GM23338 (cell line): ENCODE measurements around the gene OR6J1. TPM values are rescaled to one million over a fixed set of nuclear protein-coding genes. Genes with fewer than 3 reads are reported as not detected.

Source experiments
- ATAC-seq: fragments of 200-7000 bp; cut with Tn5 transposase; 3 replicates; pipeline ENCODE4 v1.9.1; 2020
- DNase-seq: peaks from one replicate; pipeline ENCODE4 v3.0.0-alpha.2; 2015; ENCODE audit warnings: low spot score
- H2AFZ ChIP-seq: fragments of 200-600 bp; sonication (generic); 2 replicates; pipeline ENCODE4 v1.8.0; 2016; ENCODE audit warnings: antibody characterized with exemption, mild to moderate bottlenecking, moderate library complexity
- H3F3A ChIP-seq: fragments of 200-600 bp; sonication (generic); replicated peaks from 2 replicates; pipeline ENCODE4 v1.8.0; 2017; ENCODE audit warnings: antibody characterized with exemption, mixed run types, low read depth
- H3K27ac ChIP-seq: fragments of 200-600 bp; sonication (generic); 2 replicates; pipeline ENCODE4 v1.6.1; 2016; ENCODE audit warnings: low read depth
- H3K27me3 ChIP-seq: fragments of 200-600 bp; sonication (generic); 2 replicates; pipeline ENCODE4 v1.8.0; 2016; ENCODE audit warnings: mild to moderate bottlenecking, mixed run types, moderate library complexity; ENCODE audit not compliant: insufficient read depth
- H3K36me3 ChIP-seq: fragments of 200-600 bp; sonication (generic); 2 replicates; pipeline ENCODE4 v1.8.0; 2016; ENCODE audit warnings: mild to moderate bottlenecking; ENCODE audit not compliant: insufficient read depth
- H3K4me1 ChIP-seq: fragments of 200-600 bp; sonication (generic); 2 replicates; pipeline ENCODE4 v1.8.0; 2016; ENCODE audit warnings: mild to moderate bottlenecking, moderate library complexity; ENCODE audit not compliant: insufficient read depth
- H3K4me2 ChIP-seq: fragments of 200-600 bp; sonication (generic); 2 replicates; pipeline ENCODE4 v1.7.1; 2017; ENCODE audit warnings: mixed run types
- H3K4me3 ChIP-seq: fragments of 200-600 bp; sonication (generic); 2 replicates; pipeline ENCODE4 v1.6.1; 2016; ENCODE audit warnings: mixed run types
- H3K79me2 ChIP-seq: fragments of 200-600 bp; sonication (generic); replicated peaks from 2 replicates; pipeline ENCODE4 v1.8.0; 2017; ENCODE audit warnings: mild to moderate bottlenecking; ENCODE audit not compliant: insufficient read depth
- H3K9me2 ChIP-seq: fragments of 200-600 bp; sonication (generic); 2 replicates; pipeline ENCODE4 v1.8.0; 2017; ENCODE audit not compliant: insufficient read depth
- H4K20me1 ChIP-seq: fragments of 200-600 bp; sonication (generic); replicated peaks from 2 replicates; pipeline ENCODE4 v1.8.0; 2017; ENCODE audit warnings: mild to moderate bottlenecking; ENCODE audit not compliant: insufficient read depth
- H3K27ac Mint-ChIP-seq: 2 replicates; pipeline ENCODE4 v1.8.0; 2020; ENCODE audit warnings: inconsistent platforms, mild to moderate bottlenecking, moderate library complexity, mixed read lengths
- H3K27me3 Mint-ChIP-seq: 3 replicates; pipeline ENCODE4 v1.8.0; 2022; ENCODE audit warnings: low read depth, mild to moderate bottlenecking, moderate library complexity, mixed read lengths, inconsistent platforms; ENCODE audit not compliant: insufficient read depth, poor library complexity
- H3K36me3 Mint-ChIP-seq: 3 replicates; pipeline ENCODE4 v1.8.0; 2021; ENCODE audit warnings: low read depth, mild to moderate bottlenecking, inconsistent platforms, moderate library complexity, mixed read lengths
- H3K4me1 Mint-ChIP-seq: 3 replicates; pipeline ENCODE4 v1.8.0; 2020; ENCODE audit warnings: mild to moderate bottlenecking, inconsistent platforms, mixed read lengths
- H3K4me3 Mint-ChIP-seq: 3 replicates; pipeline ENCODE4 v1.8.0; 2021; ENCODE audit warnings: moderate library complexity, mild to moderate bottlenecking, inconsistent platforms, mixed read lengths
- H3K9me3 Mint-ChIP-seq: 3 replicates; pipeline ENCODE4 v1.8.0; 2020; ENCODE audit warnings: moderate library complexity, mild to moderate bottlenecking, inconsistent platforms, mixed read lengths
- EZH2phosphoT487 ChIP-seq: fragments of 200-600 bp; sonication (generic); IDR thresholded peaks from one replicate; pipeline ENCODE4 v1.8.1; 2018; ENCODE audit warnings: antibody characterized with exemption; ENCODE audit not compliant: unreplicated experiment
- POLR2AphosphoS5 ChIP-seq: IDR thresholded peaks from 2 replicates; pipeline ENCODE4 v1.6.1; 2016; ENCODE audit warnings: antibody characterized with exemption, low read depth
- STAT1 ChIP-seq: IDR thresholded peaks from one replicate; pipeline ENCODE4 v1.6.1; 2016; ENCODE audit warnings: antibody characterized with exemption; ENCODE audit not compliant: unreplicated experiment
- ZNF114 ChIP-seq: fragments of 250-450 bp; sonication (Bioruptor Pico); IDR thresholded peaks from 2 replicates; pipeline ENCODE4 v1.5.0; 2020; ENCODE audit warnings: mild to moderate bottlenecking, moderate library complexity
- ZNF331 ChIP-seq: fragments of 250-450 bp; sonication (Bioruptor Pico); IDR thresholded peaks from 2 replicates; pipeline ENCODE4 v1.5.0; 2020; ENCODE audit warnings: low read depth, mild to moderate bottlenecking, moderate library complexity
- polyA plus RNA-seq: library from polyadenylated mRNA; unstranded; fragments of >200 nt; fragmentation: Nextera tagmentation; extraction: Ambion mirVana; gene quantifications from 2 replicates; pipeline ENCODE4 v1.2.1, GENCODE V29; 2016
- total RNA-seq: library from RNA; depleted of rRNA; stranded (reverse); fragments of >200 nt; shearing (Covaris generic); gene quantifications from 2 replicates; pipeline ENCODE4 v1.2.3, GENCODE V29; 2014
- TF ChIP-seq, protein P1 (sequence below), 2 experiments: fragments of 200-600 bp in 1 of 2; sonication (generic) in 1 of 2; conservative IDR thresholded peaks; 2 replicates each; pipeline versions ENCODE4 v1.5.1 to v1.6.1; 2016 to 2017; ENCODE audit warnings: antibody characterized with exemption in 2 of 2, low read depth in 2 of 2, mild to moderate bottlenecking in 2 of 2, moderate library complexity in 1 of 2
- TF ChIP-seq, protein P2 (sequence below): fragments of 250-450 bp; sonication (Bioruptor Pico); IDR thresholded peaks from 2 replicates; pipeline ENCODE4 v1.5.0; 2020; ENCODE audit warnings: mild to moderate bottlenecking, moderate library complexity

Gene OR6J1
- total and polyA plus RNA-seq, 2 experiments from 2014 or later = not detected

DNA sequence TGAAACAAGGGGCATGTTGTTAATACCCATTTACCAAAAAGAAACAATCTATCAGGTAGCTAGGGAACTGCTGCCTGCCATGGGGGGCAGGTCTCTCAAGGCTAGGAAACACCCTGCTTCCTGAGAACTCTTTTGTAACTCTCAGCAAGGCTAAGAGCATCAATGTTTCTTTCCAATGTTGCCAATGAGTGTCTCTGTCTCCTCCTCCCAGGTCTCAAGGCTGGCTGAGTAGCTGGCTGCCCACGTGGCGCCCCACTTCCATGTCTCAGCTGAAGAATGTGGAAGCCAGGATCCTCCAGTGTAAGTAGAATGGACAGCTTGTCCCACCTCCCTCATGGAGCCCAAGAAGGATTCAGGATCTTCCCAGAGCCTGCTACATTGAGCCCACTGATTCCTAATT lies 42.7 kb downstream of the OR6J1 start:
- Histone ChIP-seq H3K79me2 (peaks cover 23% of the 10 kb centered on the region), H3F3A (no peaks in the 10 kb centered on the region), H4K20me1 (no peaks in the 10 kb centered on the region; the same call in 1 of the 2 replicates), H3K9me2 (no peaks in the 10 kb centered on the region), H3K27ac (no peak overlapping the region), H3K36me3 (peaks cover 39% of the 10 kb centered on the region), H2AFZ (no peak overlapping the region), H3K27me3 (no peaks in the 10 kb centered on the region), H3K4me1 (peaks cover 22% of the 10 kb centered on the region), H3K4me3 (no peak overlapping the region), H3K4me2 (no peak overlapping the region)
- peaks cover 14% of the 10 kb centered on the region for H3K27me3 Mint-ChIP-seq
- no peak overlapping the region for H3K4me3 Mint-ChIP-seq
- peaks cover 24% of the 10 kb centered on the region for H3K4me1 Mint-ChIP-seq
- ATAC-seq = no peak
- no peaks in the 10 kb centered on the region for H3K9me3 Mint-ChIP-seq
- no peak for TF ChIP-seq ZNF331 (CRISPR knock-in tag)
- no peak for TF ChIP-seq ZNF114
- TF ChIP-seq, protein P1, sequence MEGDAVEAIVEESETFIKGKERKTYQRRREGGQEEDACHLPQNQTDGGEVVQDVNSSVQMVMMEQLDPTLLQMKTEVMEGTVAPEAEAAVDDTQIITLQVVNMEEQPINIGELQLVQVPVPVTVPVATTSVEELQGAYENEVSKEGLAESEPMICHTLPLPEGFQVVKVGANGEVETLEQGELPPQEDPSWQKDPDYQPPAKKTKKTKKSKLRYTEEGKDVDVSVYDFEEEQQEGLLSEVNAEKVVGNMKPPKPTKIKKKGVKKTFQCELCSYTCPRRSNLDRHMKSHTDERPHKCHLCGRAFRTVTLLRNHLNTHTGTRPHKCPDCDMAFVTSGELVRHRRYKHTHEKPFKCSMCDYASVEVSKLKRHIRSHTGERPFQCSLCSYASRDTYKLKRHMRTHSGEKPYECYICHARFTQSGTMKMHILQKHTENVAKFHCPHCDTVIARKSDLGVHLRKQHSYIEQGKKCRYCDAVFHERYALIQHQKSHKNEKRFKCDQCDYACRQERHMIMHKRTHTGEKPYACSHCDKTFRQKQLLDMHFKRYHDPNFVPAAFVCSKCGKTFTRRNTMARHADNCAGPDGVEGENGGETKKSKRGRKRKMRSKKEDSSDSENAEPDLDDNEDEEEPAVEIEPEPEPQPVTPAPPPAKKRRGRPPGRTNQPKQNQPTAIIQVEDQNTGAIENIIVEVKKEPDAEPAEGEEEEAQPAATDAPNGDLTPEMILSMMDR (conservative IDR thresholded peaks at IDR 0.05; ENCODE audit: low read depth in 2 of 2) = no peak
- TF ChIP-seq EZH2phosphoT487 = no peak
- TF ChIP-seq, protein P2, sequence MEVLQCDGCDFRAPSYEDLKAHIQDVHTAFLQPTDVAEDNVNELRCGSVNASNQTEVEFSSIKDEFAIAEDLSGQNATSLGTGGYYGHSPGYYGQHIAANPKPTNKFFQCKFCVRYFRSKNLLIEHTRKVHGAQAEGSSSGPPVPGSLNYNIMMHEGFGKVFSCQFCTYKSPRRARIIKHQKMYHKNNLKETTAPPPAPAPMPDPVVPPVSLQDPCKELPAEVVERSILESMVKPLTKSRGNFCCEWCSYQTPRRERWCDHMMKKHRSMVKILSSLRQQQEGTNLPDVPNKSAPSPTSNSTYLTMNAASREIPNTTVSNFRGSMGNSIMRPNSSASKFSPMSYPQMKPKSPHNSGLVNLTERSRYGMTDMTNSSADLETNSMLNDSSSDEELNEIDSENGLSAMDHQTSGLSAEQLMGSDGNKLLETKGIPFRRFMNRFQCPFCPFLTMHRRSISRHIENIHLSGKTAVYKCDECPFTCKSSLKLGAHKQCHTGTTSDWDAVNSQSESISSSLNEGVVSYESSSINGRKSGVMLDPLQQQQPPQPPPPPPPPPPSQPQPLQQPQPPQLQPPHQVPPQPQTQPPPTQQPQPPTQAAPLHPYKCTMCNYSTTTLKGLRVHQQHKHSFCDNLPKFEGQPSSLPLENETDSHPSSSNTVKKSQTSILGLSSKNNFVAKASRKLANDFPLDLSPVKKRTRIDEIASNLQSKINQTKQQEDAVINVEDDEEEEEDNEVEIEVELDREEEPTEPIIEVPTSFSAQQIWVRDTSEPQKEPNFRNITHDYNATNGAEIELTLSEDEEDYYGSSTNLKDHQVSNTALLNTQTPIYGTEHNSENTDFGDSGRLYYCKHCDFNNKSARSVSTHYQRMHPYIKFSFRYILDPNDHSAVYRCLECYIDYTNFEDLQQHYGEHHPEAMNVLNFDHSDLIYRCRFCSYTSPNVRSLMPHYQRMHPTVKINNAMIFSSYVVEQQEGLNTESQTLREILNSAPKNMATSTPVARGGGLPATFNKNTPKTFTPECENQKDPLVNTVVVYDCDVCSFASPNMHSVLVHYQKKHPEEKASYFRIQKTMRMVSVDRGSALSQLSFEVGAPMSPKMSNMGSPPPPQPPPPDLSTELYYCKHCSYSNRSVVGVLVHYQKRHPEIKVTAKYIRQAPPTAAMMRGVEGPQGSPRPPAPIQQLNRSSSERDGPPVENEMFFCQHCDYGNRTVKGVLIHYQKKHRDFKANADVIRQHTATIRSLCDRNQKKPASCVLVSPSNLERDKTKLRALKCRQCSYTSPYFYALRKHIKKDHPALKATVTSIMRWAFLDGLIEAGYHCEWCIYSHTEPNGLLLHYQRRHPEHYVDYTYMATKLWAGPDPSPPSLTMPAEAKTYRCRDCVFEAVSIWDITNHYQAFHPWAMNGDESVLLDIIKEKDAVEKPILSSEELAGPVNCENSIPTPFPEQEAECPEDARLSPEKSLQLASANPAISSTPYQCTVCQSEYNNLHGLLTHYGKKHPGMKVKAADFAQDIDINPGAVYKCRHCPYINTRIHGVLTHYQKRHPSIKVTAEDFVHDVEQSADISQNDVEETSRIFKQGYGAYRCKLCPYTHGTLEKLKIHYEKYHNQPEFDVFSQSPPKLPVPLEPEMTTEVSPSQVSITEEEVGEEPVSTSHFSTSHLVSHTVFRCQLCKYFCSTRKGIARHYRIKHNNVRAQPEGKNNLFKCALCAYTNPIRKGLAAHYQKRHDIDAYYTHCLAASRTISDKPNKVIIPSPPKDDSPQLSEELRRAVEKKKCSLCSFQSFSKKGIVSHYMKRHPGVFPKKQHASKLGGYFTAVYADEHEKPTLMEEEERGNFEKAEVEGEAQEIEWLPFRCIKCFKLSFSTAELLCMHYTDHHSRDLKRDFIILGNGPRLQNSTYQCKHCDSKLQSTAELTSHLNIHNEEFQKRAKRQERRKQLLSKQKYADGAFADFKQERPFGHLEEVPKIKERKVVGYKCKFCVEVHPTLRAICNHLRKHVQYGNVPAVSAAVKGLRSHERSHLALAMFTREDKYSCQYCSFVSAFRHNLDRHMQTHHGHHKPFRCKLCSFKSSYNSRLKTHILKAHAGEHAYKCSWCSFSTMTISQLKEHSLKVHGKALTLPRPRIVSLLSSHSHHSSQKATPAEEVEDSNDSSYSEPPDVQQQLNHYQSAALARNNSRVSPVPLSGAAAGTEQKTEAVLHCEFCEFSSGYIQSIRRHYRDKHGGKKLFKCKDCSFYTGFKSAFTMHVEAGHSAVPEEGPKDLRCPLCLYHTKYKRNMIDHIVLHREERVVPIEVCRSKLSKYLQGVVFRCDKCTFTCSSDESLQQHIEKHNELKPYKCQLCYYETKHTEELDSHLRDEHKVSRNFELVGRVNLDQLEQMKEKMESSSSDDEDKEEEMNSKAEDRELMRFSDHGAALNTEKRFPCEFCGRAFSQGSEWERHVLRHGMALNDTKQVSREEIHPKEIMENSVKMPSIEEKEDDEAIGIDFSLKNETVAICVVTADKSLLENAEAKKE = no peak
- TF ChIP-seq STAT1 = no peak
- TF ChIP-seq POLR2AphosphoS5 = no peak
- no peak for DNase-seq
- no peak overlapping the region for H3K27ac Mint-ChIP-seq
- peaks cover 58% of the 10 kb centered on the region for H3K36me3 Mint-ChIP-seq
